GM12878 (cell line): Measurements from ENCODE around the gene GLT1D1.

Experiments used
- CTCF ChIP-seq, 3 experiments: IDR thresholded peaks in 2 of 3; conservative IDR thresholded peaks in 1 of 3; 2 replicates each; pipeline ENCODE4 v1.5.1; 2011; ENCODE audit warnings: low read depth in 3 of 3, low read length in 3 of 3, mild to moderate bottlenecking in 3 of 3, control low read depth in 2 of 3, moderate library complexity in 2 of 3, inconsistent platforms in 1 of 3, mixed read lengths in 1 of 3; ENCODE audit not compliant: control insufficient read depth in 2 of 3, insufficient read depth in 1 of 3; ENCODE audit errors: extremely low read depth in 1 of 3
- EED ChIP-seq: sonication (generic); IDR thresholded peaks from 2 replicates; pipeline ENCODE4 v1.6.1; 2016; ENCODE audit warnings: antibody characterized with exemption, low read depth
- EP300 ChIP-seq, 2 experiments: fragments of 150-350 bp in 1 of 2; IDR thresholded peaks; 2 replicates each; pipeline ENCODE4 v1.6.1; 2011 to 2012; ENCODE audit warnings: low read depth in 2 of 2, low read length in 2 of 2, borderline replicate concordance in 1 of 2, improper control_type of control experiment in 1 of 2, inconsistent platforms in 1 of 2; ENCODE audit not compliant: control insufficient read depth in 1 of 2
- FOXM1 ChIP-seq: IDR thresholded peaks from 2 replicates; pipeline ENCODE4 v1.6.1; 2012; ENCODE audit warnings: low read depth, mild to moderate bottlenecking, inconsistent platforms, low read length, moderate library complexity
- NR2C1 ChIP-seq: fragments of 450-650 bp; IDR thresholded peaks from 2 replicates; pipeline ENCODE4 v1.6.1; 2017; ENCODE audit warnings: antibody characterized with exemption, mild to moderate bottlenecking, moderate library complexity

GRCh38 chr12:128930606-128931005, 77.3 kb downstream of the GLT1D1 start:
- TF ChIP-seq FOXM1 (no peak), CTCF (IDR thresholded peaks at IDR 0.05 in 2 of 3, conservative IDR thresholded peaks at IDR 0.05 in 1 of 3; ENCODE audit: control insufficient read depth in 2 of 3, extremely low read depth in 1 of 3, insufficient read depth in 1 of 3, low read depth in 3 of 3, low read length in 3 of 3) (no peak), EP300 (IDR thresholded peaks at IDR 0.05; ENCODE audit: borderline replicate concordance in 1 of 2, control insufficient read depth in 1 of 2, low read depth in 2 of 2, low read length in 2 of 2) (no peak), EED (no peak), NR2C1 (no peak)
